GM21360 (cell line): Measurements from ENCODE around the gene NOX5.

Experiments used
- ATAC-seq: cut with Tn5 transposase; IDR thresholded peaks from one replicate; pipeline ENCODE4 v1.9.1; 2021; ENCODE audit warnings: mild to moderate bottlenecking, moderate library complexity; ENCODE audit not compliant: unreplicated experiment

Gene NOX5

GRCh38 chr15:69095274-69095673, 80.8 kb downstream of the NOX5 start:
- ATAC-seq, result no peak

GRCh38 chr15:69096196-69096595, 81.7 kb downstream of the NOX5 start:
- ATAC-seq, result no peak

- no peak for ATAC-seq
Measured at GRCh38 chr15:69096626-69097025, 82.1 kb downstream of the NOX5 start.

- no peak for ATAC-seq
Measured at GRCh38 chr15:69098771-69099170, 84.3 kb downstream of the NOX5 start.

DNA sequence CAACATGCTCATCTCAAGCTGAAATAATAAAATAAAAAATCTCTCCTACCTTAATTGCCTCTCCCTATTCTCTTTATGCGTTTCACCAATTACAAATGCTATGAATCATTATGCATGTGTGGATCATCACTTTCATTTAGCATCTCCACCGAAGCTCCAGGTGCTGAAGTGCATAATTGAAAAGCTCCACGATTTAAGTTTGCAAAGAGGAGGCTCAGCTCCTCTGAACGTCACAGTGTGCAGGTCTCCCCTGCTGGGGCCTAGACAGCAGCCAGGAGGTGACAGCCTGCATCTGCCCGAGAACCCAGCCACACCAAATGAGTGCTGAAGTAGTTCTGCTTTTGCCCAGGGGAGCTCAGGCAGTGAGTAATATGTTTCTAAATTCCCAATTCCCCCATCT, 85.4 kb downstream of the NOX5 start:
- no peak for ATAC-seq

DNA sequence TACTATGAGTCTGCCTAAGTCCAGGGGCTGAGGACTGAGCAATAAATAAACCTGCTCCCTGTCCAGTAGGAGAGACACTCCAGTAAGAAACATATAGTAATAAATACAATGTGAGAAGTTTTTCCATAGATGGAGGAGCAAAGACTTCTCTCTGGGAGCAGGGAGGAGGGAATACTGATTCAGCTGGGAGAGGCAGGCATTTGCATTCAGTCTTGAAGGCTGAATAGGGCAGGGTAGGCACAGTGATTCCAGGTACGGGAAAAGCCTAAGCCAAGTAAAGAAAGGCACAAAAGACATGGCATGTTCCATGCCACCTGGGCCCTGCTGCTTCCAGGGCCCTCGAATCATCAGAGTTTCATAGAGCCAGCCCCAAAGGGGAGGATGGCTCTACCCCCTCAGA, 86.3 kb downstream of the NOX5 start:
- no peak for ATAC-seq

GRCh38 chr15:69104050-69104750, 89.7 kb downstream of the NOX5 start:
- ATAC-seq, result no peak

DNA sequence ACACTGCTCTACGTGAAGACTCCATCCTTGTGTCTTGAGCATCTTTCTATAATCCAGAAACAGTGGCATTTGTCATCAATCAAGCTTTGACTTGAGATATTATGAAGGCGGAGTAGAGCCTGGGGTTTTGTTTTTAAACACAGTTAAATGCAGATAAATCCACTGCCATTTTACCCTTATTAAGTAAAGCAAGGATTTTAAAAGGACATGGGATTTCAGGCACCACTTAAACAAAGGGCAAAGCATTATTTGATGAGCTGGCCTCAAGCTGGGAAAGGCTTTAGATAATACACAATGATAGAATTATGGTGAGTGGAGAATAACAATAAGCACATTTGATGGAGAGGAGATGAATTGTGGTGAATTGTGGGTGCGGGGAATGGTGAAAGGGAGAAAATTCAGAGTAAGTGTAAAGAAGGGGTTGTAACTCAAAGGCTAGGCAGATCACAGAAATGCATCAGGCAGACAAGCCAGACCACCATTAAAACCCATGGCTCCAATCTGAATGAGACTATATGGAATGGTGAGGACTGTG, 91.0 kb downstream of the NOX5 start:
- ATAC-seq, result no peak

- ATAC-seq, result no peak
Measured at GRCh38 chr15:69107025-69107620, 92.6 kb downstream of the NOX5 start.
